GM18526 (cell line): ENCODE results near the gene DDX49.

Source experiments
- POLR2A ChIP-seq: IDR thresholded peaks from 3 replicates; pipeline ENCODE4 v1.6.1; 2011; ENCODE audit not compliant: insufficient read length; ENCODE audit errors: extremely low read depth

Gene DDX49

DNA sequence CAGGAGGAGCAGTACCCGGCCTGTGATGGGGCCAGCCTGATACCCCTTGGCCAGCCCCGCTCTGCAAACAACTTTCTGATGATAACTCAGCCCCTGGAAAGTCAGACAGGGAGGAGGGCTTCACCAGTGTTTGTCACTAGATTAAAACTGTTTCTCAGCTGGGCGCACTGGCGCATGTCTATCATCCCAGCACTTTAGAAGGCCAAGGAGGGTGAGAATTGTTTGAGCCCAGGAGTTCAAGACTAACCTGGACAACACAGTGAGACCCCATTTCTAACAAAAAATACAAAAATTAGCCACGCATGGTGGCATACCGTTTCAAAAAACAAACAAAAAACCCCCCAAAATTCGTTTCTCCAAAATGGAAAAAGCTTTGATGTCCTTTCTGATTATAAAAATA is 18.0 kb upstream of the DDX49 start:
- TF ChIP-seq POLR2A, result no peak

DNA sequence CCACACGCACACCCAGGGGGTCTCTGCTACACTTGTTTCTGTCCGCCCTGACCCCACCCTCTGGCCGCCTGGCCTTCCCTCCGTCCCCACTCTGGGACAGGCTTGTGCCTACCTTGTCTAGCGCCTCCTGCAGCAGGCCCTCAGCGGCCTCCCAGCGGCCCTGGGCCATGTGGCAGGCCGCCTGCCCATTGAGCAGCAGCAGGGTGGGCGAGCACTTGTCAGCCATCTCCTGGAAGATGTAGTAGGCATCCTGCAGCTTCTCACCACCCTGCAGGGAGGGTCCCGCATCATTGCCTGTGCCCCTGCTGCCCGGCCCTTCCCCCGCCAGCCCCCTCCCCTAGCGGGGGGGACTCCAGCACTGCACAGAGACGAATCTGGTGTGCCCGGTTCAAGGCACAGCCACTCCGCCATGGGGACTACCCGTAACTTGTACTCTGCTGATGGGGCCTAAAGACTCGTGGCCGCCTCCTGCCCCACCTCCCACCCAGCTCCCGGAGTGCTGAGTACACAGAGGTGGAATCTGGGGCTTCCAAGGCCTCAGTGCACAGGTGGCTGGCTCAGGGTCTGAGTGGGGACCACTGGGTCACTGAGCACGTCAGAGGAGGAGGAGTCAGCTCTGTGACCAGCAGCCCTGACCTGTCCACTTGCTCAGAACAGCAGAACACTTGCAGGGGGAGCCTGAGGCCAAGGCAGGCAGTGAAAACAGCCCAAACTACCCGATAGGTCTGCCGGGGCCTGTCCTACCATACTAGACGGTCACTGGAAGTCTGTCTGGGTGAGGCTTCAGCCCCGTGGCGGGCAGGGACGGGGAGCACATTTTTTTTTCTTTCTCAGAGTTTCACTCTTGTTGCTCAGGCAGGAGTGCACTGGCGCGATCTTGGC is 16.1 kb upstream of the DDX49 start:
- TF ChIP-seq POLR2A, result no peak

DNA sequence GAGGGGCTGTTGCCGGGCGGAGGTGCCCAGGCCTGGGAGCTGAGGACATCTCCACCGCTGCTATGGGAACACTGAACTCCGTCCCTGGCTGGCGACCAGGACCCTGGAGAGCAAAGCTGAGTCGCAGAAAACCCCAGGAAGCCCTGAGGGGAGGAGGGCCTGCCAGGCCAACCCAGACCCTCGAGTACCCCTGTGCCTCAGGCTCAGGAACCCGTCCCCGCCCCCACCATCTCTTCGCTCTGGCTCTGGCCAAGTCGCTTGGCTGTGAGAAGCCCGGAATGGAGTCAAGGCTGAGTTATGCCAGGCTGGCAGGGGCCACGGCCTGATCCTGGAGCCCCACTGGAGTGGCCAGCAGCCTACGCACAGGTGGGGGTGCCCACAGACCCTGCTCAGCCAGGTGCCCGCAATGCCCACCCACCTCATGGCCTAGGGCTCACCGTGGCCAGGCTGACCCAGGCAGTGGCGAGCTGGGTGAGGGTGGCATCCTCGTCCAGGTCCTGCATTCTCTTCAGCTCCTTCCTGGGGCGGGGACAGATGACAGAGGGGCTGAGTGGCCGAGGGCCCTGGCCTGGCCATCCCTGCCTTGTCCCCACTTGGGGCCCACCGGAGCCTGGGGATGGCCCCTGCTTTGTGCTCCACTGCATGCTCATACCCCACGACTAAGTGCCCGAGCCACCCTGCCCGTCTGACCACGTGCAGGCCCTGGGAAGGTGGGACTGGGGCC is 15.0 kb upstream of the DDX49 start:
- no peak for TF ChIP-seq POLR2A

DNA sequence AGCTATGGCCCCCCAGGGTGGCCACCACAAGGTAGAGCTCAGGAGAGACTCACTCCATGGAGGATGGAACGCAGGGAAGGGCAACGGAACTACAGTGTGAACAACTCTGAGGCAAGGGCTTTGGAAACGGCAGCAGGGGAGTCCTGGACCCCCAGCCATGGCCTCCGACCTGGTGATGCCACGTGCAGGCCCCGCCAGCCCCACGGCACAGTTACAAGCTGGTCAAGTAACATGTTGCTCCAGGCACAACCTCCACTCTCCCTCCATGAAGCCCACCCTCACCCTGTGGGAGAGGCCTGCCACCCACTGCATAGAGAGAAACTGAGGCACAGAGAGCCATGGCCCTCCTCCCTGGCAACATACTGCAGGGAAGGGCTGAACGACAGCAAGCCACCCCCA is 14.5 kb upstream of the DDX49 start:
- TF ChIP-seq POLR2A, result no peak

DNA sequence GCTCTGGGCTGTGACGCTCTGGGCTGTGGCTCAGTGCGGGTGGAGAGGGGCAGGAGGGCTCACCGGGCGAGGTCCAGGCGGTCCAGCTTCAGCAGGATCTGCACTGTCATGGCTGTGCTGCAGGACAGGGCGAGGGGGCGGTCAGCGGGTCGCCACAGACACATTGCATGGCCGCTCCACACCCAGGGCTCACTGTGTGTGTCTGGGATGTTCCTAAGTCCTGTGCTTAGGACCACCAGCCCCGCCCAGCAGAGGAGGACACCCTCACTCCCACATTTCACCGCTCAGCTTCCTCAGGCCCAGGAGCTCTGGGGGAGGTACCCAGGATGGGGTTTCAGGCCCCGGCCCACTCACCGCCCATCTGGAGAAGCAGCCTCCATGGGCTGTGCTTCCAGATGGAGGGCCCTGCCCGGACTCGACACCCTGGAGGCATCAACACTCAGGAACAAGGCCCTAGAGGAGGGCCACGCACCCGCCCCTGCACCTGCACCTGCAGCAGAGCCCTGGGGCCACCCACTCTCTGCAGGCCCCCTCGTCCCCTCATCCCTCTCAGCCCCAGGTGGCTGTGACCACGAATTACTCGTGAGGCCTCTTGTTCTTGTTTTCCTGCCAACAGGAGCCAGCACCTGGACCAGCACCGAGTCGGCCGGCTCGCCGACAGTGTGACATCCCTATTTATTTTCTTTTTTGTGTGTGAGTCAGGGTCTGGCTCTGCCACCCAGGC is 13.8 kb upstream of the DDX49 start:
- no peak for TF ChIP-seq POLR2A

DNA sequence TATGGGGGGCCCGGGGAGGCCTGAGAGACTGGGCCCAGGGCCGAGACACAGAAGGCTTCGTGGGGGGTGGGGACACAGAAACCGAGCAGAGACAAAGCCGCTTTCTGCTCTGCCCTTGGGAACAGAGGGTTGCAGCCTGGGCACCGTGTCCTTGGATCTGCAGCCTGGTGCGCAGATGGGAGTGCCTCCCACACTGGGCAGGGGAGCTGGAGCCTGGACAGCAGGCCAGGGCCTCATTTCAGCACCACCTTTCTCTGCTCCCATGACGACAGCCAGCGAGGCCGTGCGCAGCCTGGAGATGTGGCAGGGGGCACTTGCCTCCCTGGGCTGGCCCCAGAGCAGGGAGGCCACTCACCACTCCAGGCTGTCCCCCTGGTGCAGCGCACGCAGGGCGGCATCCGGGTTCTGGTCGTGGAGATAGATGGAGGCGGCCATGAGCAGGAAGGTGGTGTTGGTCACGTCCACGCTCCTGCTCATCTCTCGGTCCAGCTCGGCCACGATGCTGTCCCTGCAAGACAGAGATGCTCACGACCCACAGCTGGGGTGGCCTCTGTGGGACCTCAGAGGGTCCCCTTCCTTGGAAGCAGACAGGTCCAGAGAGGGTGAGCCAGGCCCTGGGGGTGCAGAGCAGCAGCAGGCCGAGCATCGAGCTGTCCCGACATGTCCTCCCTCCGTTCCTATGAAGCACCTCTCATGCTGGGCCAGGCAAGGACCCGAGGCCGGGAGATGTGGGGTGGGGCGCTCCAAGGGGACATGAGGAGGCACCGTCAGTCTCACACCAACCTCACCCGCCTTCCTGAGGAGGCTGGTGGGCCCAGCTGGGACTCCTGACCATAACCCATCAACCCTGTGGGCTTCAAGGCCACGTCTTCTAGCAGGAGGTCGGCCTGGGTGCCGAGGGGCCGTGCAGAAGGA is 12.7 kb upstream of the DDX49 start:
- TF ChIP-seq POLR2A, result no peak

DNA sequence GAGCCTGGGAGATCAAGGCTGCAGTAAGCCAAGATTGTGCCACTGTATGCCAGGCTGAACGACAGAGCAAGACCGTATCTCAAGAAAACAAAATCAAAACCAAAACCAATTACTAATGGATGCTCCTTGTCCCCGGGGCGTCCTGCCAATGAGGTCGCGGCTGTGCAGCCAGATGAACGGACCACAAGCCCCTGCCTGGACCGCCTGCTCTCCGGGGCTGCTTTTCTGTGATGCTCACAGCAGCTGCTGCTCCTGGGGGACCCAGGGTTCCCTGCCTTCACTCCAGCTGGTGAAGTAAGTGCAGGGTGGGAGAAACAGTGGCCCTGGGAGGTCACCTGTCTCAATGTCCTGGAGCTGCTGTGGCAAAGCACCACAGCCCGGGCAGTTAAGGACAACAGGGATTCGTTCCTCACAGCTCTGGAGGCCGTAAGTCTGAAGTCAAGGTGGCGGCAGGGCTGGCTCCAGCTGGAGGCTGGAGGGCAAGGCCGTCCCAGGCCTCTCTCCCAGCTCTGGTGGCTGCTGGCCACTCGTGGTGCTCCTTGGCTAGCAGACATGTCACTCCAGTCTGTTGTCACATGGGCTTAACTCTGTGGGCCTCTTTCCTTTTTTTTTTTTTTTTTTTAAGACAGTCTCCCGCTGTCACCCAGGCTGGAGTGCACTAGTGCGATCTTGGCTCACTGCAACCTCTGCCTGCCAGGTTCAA is 10.4 kb upstream of the DDX49 start:
- no peak for TF ChIP-seq POLR2A

DNA sequence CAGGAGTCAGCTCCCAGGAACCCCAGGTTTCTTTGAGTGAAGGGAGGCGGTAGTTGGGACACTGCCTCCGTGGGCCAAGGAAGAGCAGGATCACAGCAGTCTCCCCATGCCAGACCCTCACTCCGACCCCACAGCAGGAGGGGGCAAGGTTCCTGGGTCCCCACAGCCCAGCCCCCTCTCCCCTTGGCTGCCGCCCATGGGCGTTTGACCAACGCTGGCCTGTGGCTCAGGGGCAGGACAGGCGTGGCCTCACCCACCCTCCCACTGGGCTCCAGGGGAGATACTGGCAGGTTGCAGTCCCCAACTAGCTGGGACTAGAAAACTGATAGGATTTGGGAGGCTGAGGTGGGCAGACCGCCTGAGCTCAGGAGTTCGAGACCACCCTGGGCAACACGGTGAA is 9.5 kb upstream of the DDX49 start:
- TF ChIP-seq POLR2A, result no peak

DNA sequence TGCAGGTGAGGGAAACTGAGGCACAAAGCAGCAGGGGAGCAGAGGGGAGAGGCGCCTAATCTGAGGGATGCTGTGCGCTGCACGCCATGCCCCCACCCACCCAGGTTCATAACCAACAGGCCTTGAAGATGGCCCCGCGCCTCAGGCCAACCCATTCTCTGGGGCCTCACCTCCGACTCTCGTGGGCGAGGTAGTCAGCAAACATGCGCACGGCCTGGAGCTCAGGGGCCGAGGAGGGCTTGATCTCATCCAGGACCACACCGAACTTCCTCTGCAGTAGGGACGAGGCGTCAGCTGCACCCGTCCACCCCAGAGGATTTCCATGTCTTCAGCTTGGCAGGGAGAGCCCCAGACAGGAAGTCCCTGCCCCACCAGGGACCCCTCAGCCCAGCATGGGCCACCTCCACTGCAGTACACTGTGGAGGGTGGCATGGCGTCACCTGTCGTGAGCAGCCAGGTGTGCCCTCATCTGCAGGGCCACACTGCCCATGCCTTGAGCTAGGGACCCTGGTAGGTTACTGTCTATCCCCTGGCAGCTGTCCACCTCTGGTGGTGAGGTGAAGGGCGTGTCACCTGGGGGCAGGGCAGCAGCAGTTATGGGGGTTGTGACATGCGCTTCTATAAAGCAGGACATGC is 8.6 kb upstream of the DDX49 start:
- no peak for TF ChIP-seq POLR2A

DNA sequence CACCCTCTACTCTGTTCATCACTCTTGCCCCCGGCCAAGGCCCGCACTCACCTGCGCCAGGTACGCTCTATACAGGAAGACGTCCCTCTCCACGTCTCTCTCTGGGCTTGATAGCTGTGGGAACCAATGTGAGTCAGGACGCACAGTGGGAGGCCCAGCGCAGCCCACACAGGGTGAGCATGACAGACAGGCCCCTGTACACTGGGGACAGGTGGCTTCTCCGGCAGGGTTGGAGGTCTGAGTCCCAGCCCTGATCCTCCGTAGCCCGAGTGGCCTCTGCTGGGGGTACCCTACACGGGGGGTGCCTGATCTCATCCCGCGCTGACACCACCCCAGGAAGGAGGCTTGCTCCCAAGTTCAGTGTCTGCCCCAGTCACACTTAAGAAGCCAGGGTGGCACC is 6.6 kb upstream of the DDX49 start:
- TF ChIP-seq POLR2A, result no peak

DNA sequence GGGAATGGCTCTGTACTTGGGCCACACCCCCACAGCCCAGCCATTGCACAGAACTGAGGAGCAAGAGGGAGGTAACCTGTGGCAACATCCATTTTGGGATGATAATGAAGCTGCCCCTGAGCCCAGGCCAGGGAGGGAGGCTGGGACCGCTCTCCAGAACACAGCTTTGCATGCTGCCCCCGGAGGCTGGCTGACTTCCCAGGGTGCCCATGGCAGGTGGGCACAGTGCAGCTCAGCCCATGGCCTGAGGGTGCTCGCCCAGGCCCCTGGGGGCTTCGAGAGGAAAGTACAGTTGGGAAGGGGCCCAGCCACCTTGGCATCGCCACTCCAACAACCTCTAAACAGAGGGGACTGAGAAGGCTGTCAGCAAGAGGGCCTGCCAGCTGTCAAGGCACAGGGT is 6.0 kb upstream of the DDX49 start:
- TF ChIP-seq POLR2A, result no peak

DNA sequence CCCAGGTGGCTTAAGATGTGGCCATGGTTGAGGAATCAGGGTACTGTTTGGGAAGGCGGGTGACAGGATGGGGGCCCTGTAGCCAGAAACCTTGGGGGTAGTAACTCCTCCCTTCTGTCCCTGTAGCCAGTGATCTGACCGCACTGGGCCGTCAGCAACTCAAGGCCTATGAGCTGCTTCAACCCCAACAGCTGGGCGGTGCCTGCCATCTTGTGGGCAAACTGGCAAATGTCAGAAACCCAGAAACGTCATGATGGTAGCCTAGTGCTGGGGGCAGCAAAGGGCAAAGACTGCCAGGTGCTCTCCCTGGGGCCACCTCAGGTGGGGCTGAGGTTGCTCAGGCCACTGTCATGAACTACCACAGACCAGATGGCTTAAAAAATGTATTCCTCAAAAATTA is 3.9 kb upstream of the DDX49 start:
- TF ChIP-seq POLR2A, result no peak

DNA sequence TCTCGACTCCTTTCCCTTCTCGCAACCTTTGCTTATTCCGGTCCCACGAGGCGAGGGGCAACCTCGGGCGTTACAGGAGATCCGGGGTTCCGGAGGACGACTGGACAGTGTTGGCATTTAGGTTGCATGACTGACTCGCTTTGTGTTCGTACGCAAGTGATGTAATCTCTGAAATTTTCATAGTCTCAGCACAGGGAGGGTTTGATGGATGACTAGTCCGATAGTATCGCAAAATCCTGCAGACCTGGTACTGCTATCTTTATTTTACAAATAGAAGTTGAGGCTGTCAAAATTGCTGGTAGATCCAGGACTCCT is 342 bp downstream of the DDX49 start:
- TF ChIP-seq POLR2A, result no peak

DNA sequence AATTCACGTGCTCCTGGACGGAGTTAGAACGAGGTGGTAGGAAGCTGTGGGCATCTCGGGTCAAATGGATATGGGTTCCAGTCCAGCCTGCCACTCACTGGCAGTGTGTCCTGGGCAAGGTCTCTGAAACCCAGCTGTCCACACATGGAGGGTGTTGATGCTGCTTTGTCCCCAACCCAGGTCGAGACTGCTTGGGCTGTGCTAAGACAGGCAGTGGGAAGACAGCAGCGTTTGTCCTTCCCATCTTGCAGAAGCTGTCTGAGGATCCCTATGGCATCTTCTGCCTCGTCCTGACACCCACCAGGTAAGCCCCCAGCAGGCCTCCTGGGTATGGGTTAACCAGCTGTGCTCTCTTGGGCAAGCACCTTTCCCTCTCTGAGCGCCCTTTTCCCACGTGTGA is 885 bp downstream of the DDX49 start:
- no peak for TF ChIP-seq POLR2A
